ENCODE results near the gene ANKRD13B.

Gene ANKRD13B

DNA sequence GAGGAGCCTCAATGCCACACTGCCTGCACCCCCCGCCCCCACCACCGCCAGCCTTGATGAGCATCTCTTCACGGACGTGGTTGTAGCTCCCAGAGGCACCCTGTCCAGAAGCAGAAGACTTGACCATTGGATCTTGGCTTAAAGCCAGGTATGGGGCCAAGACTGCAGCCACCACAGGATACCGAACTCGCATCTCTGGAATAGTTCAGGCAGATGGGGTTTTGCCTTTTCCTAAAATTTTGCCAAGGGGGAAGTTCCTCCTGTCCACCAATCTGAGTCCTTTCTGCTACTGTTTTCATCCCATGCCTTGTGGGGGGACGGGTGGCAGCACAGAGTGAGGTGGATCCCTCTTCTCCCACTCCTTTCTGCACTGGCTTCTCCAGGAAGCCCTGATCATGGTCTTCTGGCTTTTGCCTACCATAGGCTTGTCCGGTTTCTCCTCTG lies 28.8 kb downstream of the ANKRD13B start:
- no peak overlapping the region for H3K27ac ChIP-seq
- no peak for TF ChIP-seq ZFX (IDR thresholded peaks at IDR 0.05; ENCODE audit: borderline replicate concordance)
- TF ChIP-seq, protein P1, sequence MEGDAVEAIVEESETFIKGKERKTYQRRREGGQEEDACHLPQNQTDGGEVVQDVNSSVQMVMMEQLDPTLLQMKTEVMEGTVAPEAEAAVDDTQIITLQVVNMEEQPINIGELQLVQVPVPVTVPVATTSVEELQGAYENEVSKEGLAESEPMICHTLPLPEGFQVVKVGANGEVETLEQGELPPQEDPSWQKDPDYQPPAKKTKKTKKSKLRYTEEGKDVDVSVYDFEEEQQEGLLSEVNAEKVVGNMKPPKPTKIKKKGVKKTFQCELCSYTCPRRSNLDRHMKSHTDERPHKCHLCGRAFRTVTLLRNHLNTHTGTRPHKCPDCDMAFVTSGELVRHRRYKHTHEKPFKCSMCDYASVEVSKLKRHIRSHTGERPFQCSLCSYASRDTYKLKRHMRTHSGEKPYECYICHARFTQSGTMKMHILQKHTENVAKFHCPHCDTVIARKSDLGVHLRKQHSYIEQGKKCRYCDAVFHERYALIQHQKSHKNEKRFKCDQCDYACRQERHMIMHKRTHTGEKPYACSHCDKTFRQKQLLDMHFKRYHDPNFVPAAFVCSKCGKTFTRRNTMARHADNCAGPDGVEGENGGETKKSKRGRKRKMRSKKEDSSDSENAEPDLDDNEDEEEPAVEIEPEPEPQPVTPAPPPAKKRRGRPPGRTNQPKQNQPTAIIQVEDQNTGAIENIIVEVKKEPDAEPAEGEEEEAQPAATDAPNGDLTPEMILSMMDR (IDR thresholded peaks at IDR 0.05): no peak

DNA sequence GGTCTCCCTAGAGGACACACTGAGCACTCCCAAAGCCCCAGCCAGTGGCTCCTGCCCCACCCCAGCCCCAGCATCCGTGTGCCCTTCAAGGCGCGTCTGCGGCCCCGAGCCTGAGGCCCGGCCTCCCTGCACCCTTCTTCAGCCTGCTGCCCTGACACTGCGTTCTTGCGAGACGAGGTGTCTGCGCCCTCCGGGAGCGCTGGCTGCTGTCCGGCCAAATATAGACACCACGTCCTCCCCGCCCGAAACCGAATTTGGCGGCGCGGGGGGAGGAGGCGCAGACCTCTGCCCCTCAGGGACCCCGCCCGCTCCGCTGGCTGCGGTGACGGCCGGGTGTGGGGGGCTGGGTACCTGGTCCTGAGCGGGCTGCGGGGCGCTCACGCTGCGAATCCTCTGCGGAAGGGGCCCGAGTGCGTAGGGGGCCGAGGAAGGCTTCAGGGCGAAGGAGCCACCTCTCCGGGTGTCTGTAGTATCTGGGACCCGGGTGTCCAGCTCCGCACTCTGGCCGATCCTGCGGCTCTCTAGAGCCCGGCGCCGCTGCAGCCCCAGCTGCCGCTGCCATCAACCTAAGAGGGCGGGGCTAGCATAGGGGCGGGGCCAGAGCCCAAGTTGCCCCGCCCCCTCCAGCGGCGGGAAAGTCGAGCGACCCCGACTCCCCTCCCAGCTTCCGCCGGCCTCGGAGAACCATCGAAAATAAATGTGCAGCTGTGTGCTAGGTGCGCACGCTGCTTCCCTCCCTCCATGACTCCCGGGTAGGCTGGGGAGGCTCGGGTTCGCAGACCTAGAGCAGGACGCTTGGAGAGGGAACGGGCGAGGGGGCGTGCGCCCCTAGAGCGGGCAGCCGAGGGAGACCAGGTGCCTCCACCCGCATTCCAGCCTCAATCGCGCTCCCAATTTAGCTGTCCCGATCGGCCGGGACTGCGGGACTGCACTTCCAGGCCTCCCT lies 29.7 kb downstream of the ANKRD13B start, which contains the start of gene CORO6:
Gene CORO6 (minus strand): TSS at position 576 of the 946 bp plus-strand sequence. CDS start 1,491 bp downstream, outside the sequence.
- peak within 1 kb of the TSS; percentile 43 for H3K27ac ChIP-seq
- no peak for TF ChIP-seq ZFX (IDR thresholded peaks at IDR 0.05; ENCODE audit: borderline replicate concordance)
- TF ChIP-seq, protein P1 (IDR thresholded peaks at IDR 0.05): no peak

DNA sequence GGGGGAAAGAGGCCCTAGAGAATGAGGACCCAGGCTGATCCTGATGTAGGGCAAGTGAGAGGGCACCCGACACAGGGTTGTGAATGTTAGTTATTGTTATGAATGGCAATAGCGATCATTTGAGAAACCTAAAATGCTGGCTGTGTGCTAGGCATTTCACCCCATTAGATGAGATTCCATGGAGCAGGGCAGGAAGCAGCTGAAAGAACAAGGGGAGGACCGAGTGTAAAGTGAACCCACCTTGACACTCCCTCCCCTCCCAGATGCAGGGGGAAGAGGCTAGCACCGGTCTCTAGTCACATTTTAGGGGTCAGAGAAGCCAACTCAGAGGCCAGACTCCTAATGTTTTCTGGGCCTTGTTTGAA lies 30.3 kb downstream of the ANKRD13B start:
- peak overlapping the region; percentile 43 for H3K27ac ChIP-seq
- TF ChIP-seq, protein P1 (IDR thresholded peaks at IDR 0.05): no peak
- TF ChIP-seq ZFX (IDR thresholded peaks at IDR 0.05; ENCODE audit: borderline replicate concordance): no peak

- TF ChIP-seq, protein P1 (IDR thresholded peaks at IDR 0.05): no peak
- TF ChIP-seq ZFX (IDR thresholded peaks at IDR 0.05; ENCODE audit: borderline replicate concordance): no peak
- H3K27ac ChIP-seq: peak overlapping the region; percentile 66
These were observed 31.7 kb downstream of the ANKRD13B start for GRCh38 chr17:29624586-29624985.

DNA sequence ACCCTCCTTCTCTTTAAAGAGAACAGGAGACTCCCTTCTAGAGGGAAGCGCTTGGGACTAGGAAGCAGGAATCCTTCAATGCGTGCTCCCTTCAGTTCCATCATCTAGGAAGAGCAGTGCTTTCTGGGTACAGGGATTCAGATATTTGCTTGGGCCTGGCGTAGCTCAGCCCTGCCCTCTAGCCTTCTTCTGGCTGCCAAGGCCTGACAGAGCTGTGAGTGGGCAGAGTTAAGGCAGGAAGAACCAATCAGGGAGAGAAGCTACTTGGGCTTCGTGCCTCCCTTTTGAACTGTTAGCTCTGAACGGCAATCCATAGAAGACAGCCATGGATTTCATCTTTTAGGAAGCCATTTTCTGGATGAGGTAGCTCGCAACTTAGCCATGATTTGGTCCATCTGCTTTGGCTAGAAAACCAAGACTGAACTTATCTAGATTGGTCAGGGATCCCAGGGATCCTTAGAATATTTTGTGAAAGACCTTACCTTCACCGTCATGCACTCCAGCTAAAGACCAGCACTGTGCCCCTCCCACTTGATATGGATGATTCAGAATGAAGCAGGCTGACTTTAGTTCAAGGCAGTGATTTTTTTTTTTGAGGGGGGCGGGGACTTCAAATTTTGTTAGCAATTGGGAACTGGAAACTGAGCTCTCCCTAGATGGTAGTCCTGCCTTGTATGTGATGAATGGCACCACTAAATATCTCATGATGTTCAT lies 32.3 kb downstream of the ANKRD13B start:
- peak overlapping the region; percentile 66 for H3K27ac ChIP-seq
- TF ChIP-seq, protein P1 (IDR thresholded peaks at IDR 0.05): peak; percentile 36; the same call in 1 of the 2 replicates
- TF ChIP-seq ZFX (IDR thresholded peaks at IDR 0.05; ENCODE audit: borderline replicate concordance): no peak

DNA sequence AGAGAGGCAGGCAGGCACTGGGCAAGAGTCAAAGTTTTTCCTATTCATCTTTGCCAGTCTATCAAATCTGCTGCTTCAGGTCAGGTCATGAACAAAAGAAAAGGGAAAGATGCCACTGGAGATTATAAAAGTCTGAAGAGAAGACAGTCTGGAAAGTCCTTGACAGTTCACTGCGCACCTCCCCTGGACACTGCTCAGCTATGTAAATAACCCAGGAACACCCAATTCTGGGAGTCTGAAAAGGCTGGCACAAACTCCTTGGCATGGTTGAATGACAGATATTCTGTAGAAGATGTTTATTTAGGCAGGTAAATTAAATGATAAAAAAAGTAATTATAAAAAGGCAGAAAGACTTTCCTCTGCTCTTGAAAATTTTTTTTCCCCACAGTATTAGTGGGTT lies 35.0 kb downstream of the ANKRD13B start:
- TF ChIP-seq, protein P1 (IDR thresholded peaks at IDR 0.05): no peak
- no peak for TF ChIP-seq ZFX (IDR thresholded peaks at IDR 0.05; ENCODE audit: borderline replicate concordance)
- H3K27ac ChIP-seq: no peak overlapping the region
